CD4-positive, alpha-beta T cell (primary cell): ENCODE data around the gene SEL1L3. TPM values are rescaled to one million over a fixed set of nuclear protein-coding genes. Genes with fewer than 3 reads are reported as not detected.

Experiments
- ATAC-seq: fragments of 200-7000 bp; cut with Tn5 transposase; one replicate; pipeline ENCODE4 v1.10.0; 2022; ENCODE audit warnings: mild to moderate bottlenecking; ENCODE audit not compliant: poor library complexity
- CTCF ChIA-PET: fragments of 350-600 bp; sonication (Branson Sonifier 250); formaldehyde crosslinking; loops from one replicate; lab custom pipeline; 2021; ENCODE audit warnings: antibody characterized with exemption, inconsistent platforms; lab: Charles Lee
- POLR2A ChIA-PET: fragments of 350-600 bp; sonication (Branson Sonifier 250); formaldehyde crosslinking; loops from one replicate; lab custom pipeline; 2021; ENCODE audit warnings: antibody characterized with exemption, inconsistent platforms; lab: Charles Lee
- DNase-seq, 14 experiments: peaks; one replicate each; pipeline ENCODE4 v3.0.0-alpha.2; 2013 to 2020; ENCODE audit warnings: mixed read lengths in 2 of 14
- H3K27ac ChIP-seq, 2 donors: one replicate each; pipeline versions ENCODE4 v1.5.1 to v1.7.0; 2013; ENCODE audit warnings: low read length in 2 of 2, low read depth in 1 of 2, mild to moderate bottlenecking in 1 of 2
- H3K27me3 ChIP-seq, 2 experiments: 1 replicate in 1 of 2; 2 replicates in 1 of 2; pipeline versions ENCODE4 v1.6.1 to v1.7.0; 2013; ENCODE audit warnings: low read length in 2 of 2, control low read depth in 1 of 2, mild to moderate bottlenecking in 1 of 2, moderate library complexity in 1 of 2; ENCODE audit not compliant: insufficient read depth in 2 of 2, control insufficient read depth in 1 of 2
- H3K36me3 ChIP-seq: one replicate; pipeline ENCODE4 v1.6.1; 2013; ENCODE audit warnings: low read length, control low read depth; ENCODE audit not compliant: insufficient read depth
- H3K4me1 ChIP-seq: one replicate; pipeline ENCODE4 v1.6.1; 2013; ENCODE audit warnings: low read length, control low read depth; ENCODE audit not compliant: insufficient read depth
- H3K4me3 ChIP-seq: one replicate; pipeline ENCODE4 v1.5.1; 2013; ENCODE audit warnings: mild to moderate bottlenecking, low read length, moderate library complexity
- H3K9me3 ChIP-seq, 2 experiments: 1 replicate in 1 of 2; 2 replicates in 1 of 2; pipeline versions ENCODE4 v1.6.1 to v1.7.0; 2013; ENCODE audit warnings: low read length in 2 of 2, mild to moderate bottlenecking in 2 of 2, control low read depth in 1 of 2, moderate library complexity in 1 of 2; ENCODE audit not compliant: control insufficient read depth in 1 of 2, insufficient read depth in 1 of 2
- H3K27ac Mint-ChIP-seq: one replicate; pipeline ENCODE4 v1.8.0; 2020; ENCODE audit warnings: mixed read lengths
- H3K27me3 Mint-ChIP-seq: one replicate; pipeline ENCODE4 v1.8.0; 2021; ENCODE audit warnings: mixed read lengths
- H3K36me3 Mint-ChIP-seq: one replicate; pipeline ENCODE4 v1.8.0; 2021; ENCODE audit warnings: low read depth, mixed read lengths
- H3K4me1 Mint-ChIP-seq: one replicate; pipeline ENCODE4 v1.8.0; 2021; ENCODE audit warnings: low read depth, mixed read lengths
- H3K4me3 Mint-ChIP-seq: one replicate; pipeline ENCODE4 v1.8.0; 2020; ENCODE audit warnings: mild to moderate bottlenecking, mixed read lengths
- H3K9me3 Mint-ChIP-seq: one replicate; pipeline ENCODE4 v1.8.0; 2020; ENCODE audit warnings: mixed read lengths
- intact Hi-C, 2 experiments: fragments of 100-400 bp; cut with DNase I in 1 of 2; cut with micrococcal nuclease in 1 of 2; formaldehyde crosslinking; loops; one replicate each; pipeline versions ENCODE4 v1.15.1 to v1.9.0; 2023 to 2025; cut with DNase I, micrococcal nuclease
- total RNA-seq, 174 experiments: library from RNA in 2 of 174; stranded (reverse) in 2 of 174; gene quantifications; one replicate each; pipeline ENCODE4 v1.2.3 and lab custom pipeline; 2021 to 2026
- TF ChIP-seq, protein P1 (sequence below): fragments of 200-600 bp; IDR thresholded peaks from one replicate; pipeline ENCODE4 v1.8.0; 2022; ENCODE audit warnings: antibody characterized with exemption, mild to moderate bottlenecking

SEL1L3 gene
- total RNA-seq, 2 experiments from 2014 or later: 34.9 to 36.5 TPM

DNA sequence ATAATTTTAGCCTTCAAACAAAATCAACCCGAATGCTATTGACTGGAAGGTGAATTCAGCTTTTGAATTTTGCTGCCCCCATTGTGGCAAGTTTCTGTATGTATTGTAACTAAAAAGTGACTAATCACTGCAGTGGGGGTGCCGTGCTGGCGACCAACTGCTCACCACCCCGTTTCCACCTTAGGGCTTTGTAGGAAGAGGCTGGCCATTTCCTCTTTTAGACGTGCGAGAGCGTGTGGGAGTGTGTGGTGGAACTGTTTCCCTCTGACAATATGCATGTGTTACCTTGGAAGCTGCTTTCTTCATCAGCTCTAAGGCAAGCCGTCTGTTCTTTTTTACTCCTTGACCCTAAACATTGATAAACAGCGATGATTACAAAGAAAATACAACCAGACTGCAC lies 78.8 kb downstream of the SEL1L3 start:
- H3K27me3 ChIP-seq: no peaks in the 10 kb centered on the region
- Mint-ChIP-seq H3K36me3 (peaks cover 96% of the 10 kb centered on the region), H3K27me3 (no peaks in the 10 kb centered on the region), H3K4me3 (no peak overlapping the region), H3K9me3 (no peaks in the 10 kb centered on the region), H3K4me1 (no peaks in the 10 kb centered on the region), H3K27ac (no peak overlapping the region)
- H3K9me3 ChIP-seq: no peaks in the 10 kb centered on the region
- H3K4me1 ChIP-seq: no peaks in the 10 kb centered on the region
- no peak overlapping the region for H3K4me3 ChIP-seq
- ChIA-PET POLR2A (no interaction called here), CTCF (no interaction called here)
- DNase-seq: peak in 1 of 14 experiments; percentile 3
- no peak for ATAC-seq
- TF ChIP-seq, protein P1, sequence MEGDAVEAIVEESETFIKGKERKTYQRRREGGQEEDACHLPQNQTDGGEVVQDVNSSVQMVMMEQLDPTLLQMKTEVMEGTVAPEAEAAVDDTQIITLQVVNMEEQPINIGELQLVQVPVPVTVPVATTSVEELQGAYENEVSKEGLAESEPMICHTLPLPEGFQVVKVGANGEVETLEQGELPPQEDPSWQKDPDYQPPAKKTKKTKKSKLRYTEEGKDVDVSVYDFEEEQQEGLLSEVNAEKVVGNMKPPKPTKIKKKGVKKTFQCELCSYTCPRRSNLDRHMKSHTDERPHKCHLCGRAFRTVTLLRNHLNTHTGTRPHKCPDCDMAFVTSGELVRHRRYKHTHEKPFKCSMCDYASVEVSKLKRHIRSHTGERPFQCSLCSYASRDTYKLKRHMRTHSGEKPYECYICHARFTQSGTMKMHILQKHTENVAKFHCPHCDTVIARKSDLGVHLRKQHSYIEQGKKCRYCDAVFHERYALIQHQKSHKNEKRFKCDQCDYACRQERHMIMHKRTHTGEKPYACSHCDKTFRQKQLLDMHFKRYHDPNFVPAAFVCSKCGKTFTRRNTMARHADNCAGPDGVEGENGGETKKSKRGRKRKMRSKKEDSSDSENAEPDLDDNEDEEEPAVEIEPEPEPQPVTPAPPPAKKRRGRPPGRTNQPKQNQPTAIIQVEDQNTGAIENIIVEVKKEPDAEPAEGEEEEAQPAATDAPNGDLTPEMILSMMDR: no peak
- H3K27ac ChIP-seq: no peak overlapping the region
- intact Hi-C loops: no loop called here
- peaks cover 96% of the 10 kb centered on the region for H3K36me3 ChIP-seq

GRCh38 chr4:25783126-25783525 lies 79.7 kb downstream of the SEL1L3 start:
- no peak overlapping the region for H3K27ac ChIP-seq
- H3K4me3 Mint-ChIP-seq: no peak overlapping the region
- H3K27me3 ChIP-seq: no peaks in the 10 kb centered on the region
- ATAC-seq (no peak), DNase-seq (no peak)
- H3K36me3 Mint-ChIP-seq: peaks cover 96% of the 10 kb centered on the region
- no peaks in the 10 kb centered on the region for H3K27me3 Mint-ChIP-seq
- ChIA-PET CTCF (no interaction called here), POLR2A (no interaction called here)
- TF ChIP-seq, protein P1: no peak
- H3K4me1 ChIP-seq: no peaks in the 10 kb centered on the region
- peaks cover 95% of the 10 kb centered on the region for H3K36me3 ChIP-seq
- no peaks in the 10 kb centered on the region for H3K9me3 ChIP-seq
- H3K27ac Mint-ChIP-seq: no peak overlapping the region
- no peak overlapping the region for H3K4me3 ChIP-seq
- H3K9me3 Mint-ChIP-seq: peaks cover 2% of the 10 kb centered on the region
- H3K4me1 Mint-ChIP-seq: no peaks in the 10 kb centered on the region
- intact Hi-C loops: no loop called here

DNA sequence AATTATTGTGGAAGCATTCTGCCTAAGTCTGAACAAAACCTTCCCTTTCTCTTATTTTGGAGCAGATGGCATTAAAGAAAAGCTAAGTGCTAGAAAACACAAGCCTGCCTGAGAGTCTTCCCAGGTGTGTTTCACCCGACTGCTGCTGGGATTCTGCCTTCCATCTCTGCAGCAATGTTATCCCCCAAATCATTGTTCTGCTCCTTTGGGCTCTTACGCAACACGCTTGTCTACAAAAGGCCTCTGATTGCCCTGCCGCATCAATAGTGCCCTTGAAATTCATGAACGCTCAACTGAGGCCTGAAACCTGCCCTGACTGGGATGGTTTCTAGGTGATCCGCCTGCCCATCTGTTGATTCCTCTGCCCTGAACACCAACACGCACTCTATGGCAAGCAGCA lies 80.3 kb downstream of the SEL1L3 start:
- no peaks in the 10 kb centered on the region for H3K27me3 ChIP-seq
- ATAC-seq: no peak
- Mint-ChIP-seq H3K36me3 (peaks cover 96% of the 10 kb centered on the region), H3K4me3 (no peak overlapping the region), H3K27ac (no peak overlapping the region), H3K27me3 (no peaks in the 10 kb centered on the region), H3K9me3 (peaks cover 4% of the 10 kb centered on the region), H3K4me1 (no peaks in the 10 kb centered on the region)
- H3K36me3 ChIP-seq: peaks cover 95% of the 10 kb centered on the region
- no peak for DNase-seq
- POLR2A ChIA-PET: no interaction called here
- CTCF ChIA-PET: no interaction called here
- H3K4me3 ChIP-seq: no peak overlapping the region
- intact Hi-C loops: no loop called here
- no peak overlapping the region for H3K27ac ChIP-seq
- H3K9me3 ChIP-seq: no peaks in the 10 kb centered on the region
- no peaks in the 10 kb centered on the region for H3K4me1 ChIP-seq
- TF ChIP-seq, protein P1: no peak
